ENCODE measurements around the gene OR1I1. TPM values are rescaled to one million over a fixed set of nuclear protein-coding genes. Genes with fewer than 3 reads are reported as not detected.

OR1I1 gene
- total RNA-seq, 1 donor from 2014 or later, result not detected

DNA sequence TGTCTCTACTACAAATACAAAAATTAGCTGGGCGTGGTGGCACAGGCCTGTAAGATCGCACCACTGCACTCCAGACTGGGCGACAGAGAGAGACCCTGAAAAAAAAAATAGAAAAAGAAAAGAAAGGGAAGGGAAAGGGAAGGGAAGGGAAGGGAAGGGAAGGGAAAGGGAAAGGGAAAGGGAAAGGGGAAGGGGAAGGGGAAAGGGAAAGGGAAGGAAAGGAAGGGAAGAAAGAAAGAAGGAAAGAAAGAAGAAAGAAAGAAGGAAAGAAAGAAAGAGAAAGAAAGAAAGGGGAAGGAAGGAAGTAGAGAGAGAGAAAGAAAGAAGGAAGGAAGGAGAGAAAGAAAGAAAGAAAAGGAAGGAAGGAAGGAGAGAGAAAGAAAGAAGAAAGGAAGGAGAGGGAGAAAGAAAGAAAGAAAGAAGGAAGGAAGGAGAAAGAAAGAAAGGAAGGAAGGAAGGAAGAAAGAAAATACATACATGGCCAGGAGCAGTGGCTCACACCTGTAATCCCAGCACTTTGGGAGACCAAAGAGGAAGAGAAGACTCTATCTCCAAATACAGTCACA lies 17.1 kb downstream of the OR1I1 start:
- DNase-seq, result no peak

DNA sequence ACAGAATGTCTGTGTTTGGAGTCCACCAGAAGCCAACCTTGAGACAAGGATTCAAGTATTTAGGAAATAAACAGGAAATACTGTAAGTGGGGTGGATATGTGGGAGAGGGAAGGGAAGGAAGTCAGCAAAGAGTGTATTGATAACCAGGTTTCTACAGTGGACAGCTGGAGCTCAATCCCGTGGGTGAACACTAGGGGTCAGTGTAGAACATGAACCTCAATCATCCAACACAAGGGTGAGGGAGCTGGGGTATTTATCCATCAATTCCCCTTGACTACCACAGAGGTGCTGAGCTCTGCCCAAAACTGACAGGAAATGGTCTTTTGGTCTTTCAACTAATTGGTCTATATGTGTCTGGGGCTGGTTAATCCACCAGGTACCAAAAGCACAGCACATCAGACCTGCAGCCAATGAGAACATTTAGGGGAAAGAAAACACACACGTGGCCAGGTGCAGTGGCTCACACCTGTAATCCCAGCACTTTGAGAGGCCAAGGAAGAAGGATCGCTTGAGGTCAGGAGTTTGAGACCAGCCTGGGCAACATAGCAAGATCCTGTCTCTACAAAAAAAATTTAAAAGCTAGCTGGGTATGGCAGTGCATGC lies 19.6 kb downstream of the OR1I1 start:
- no peak for DNase-seq

DNA sequence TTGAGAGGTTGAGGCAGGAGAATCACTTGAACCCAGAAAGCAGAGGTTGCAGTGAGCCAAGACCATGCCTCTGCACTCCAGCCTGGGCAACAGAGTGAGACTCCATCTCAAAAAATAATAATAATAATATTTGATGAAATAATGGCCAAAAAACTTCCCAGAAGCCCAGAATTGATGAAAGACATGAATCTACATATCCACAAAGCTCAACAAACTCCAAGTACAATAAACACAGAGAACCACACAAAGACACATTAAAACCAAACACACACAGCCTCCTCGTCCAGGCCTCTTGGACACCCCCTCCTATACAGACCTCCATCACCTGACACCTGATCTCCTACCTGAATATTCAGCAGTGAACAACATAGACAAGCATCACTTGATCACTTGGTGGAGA lies 22.0 kb downstream of the OR1I1 start:
- no peak for DNase-seq

DNA sequence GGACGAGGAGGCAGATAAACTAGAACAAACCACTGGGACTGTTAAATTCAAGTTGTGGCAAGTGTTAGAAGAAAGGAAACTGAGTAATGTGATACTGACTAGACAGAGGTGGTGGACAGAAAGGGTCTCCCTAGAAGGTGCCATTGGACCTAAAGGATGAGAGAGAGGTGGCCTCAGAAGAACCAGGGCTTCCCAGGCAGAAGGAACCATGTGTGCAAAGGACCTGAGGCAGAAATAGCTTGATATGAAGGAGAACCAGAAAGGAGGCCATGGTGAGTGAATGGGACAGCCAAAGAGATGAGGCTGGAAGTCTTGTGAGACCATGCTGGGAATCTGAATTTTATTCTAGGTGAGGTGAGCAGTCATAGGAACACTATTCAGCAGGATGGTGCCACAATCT lies 22.4 kb downstream of the OR1I1 start:
- no peak for DNase-seq

DNA sequence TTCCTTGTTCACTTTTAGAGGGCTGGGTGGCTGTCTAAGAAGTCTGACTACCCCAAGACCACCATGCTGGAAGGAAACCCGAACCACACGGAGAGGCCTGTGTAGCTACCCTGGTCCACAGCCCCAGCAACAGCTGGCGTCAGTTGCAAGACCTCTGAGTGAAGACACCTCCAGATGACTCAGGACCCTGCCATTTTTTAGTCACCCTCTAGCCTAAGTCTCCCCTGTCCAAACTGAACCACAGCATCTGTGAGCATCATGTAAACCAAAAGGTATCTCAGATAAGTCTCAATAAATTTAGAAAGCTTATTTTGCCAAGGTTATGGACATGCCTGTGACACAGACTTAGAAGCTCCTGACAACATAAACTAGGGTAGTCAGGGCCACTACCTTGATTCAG lies 23.0 kb downstream of the OR1I1 start:
- no peak for DNase-seq

DNA sequence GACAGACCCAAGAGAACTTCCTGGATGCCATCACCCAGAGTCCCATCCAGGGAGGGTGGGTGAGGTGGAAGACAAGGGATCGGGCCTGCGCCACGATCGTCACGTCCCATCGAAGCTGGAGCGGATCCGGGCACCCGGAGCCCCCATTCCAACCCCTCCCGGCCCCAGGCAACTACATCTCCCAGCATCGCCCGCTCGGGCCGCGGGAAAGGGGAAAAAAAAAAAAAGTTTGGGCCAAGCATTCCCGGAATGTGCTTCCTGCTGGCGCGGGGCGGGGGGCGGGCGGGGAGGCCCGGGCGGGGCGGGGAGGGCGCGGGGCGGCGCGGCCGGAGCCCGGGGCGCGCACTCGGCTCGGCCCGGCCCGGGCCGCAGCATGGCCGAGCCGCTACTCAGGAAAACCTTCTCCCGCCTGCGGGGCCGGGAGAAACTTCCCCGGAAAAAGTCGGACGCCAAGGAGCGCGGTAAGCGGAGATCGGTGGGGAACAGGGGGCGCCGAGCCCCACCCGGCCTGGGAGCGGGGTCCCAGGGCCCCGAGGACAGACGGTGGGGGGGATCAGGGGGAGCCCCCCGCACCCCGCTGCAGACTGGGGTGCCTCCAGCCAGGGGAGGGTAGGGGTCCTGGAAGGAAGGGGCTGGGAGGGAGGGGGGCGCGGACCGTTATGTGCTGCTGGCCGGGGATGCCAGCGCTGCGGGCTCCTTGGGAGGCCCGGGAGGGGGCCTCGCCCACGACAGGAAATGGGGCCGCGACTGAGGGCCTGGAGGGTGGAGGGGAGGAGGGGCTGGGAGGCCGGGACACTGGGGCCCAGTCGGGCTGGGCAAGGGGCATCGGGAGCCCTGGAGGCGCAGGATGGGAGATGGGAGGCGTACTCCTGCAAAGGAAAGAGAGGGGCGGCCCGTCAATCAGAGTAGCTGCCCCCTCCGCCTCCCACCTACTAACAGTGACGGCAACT lies 25.3 kb downstream of the OR1I1 start, which contains the start of gene SYDE1:
Gene SYDE1, plus strand, starts transcription at position 341 of the 950 bp plus-strand sequence. Its CDS starts 33 bp downstream, at position 374.
- DNase-seq, result peak; percentile 13

DNA sequence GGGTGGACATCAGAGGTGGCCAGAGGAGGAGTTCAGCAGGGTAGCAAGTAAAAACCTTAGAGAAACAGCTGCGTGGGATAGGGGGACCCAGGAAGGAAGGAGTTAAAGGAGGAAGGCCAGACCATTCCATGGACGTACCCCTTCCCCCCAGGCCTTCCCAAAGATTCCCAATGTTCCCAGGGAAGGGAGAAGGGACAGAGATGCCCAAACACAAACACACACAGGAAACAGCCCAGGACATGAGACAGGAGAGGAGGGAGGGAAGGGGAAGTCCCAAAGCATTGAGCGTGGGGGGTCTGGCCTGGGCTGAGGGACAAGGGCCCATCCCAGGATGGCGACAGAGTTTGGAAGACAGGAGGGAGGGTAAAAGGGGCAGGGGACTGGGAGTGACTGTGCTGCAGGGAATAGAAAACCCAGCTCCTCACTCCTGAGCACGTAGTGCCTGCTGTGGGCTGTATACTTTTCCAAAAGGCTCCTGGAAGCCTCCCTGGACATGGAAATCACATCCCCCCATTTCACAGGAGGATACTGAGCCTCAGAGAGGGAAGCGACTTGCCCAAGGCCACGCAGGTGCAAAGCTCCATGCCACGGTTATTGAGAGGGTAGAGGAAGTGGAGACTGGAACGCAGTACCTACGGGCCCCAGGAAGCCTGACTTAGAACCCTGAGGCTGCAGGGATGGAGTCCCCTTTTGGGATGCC lies 26.3 kb downstream of the OR1I1 start:
- no peak for DNase-seq

DNA sequence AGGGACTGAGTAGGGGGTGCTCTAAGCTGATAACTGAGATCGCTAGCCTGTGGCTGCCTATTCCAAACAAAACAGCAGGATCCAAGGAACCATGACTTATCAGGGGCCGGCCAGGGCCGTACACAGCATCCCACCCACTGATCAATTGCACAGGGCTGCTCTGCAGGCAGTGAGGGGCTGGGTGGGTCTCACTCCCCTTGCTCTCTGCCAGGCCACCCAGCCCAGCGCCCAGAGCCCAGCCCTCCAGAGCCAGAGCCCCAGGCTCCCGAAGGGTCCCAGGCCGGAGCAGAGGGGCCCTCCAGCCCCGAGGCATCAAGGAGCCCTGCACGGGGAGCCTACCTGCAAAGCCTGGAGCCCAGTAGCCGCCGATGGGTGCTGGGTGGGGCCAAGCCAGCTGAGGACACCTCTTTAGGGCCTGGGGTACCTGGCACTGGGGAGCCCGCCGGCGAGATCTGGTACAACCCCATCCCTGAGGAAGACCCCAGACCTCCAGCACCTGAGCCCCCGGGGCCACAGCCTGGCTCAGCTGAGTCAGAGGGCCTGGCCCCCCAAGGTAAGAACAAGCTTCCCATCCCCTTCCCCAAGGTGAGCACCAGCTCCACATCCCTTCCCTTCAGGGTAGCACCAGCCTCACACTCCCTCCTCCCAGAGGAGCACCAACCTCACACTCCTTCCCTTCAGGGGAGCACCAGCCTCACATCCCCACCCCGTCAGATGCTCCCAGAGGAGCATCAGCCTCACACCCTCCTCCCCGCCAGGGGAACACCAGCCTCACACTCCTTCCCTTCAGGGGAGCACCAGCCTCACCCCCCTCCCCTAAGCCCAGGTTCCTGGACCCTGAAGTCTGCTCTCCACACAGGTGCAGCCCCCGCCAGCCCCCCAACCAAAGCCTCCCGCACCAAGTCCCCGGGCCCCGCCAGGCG lies 27.1 kb downstream of the OR1I1 start:
- no peak for DNase-seq

DNA sequence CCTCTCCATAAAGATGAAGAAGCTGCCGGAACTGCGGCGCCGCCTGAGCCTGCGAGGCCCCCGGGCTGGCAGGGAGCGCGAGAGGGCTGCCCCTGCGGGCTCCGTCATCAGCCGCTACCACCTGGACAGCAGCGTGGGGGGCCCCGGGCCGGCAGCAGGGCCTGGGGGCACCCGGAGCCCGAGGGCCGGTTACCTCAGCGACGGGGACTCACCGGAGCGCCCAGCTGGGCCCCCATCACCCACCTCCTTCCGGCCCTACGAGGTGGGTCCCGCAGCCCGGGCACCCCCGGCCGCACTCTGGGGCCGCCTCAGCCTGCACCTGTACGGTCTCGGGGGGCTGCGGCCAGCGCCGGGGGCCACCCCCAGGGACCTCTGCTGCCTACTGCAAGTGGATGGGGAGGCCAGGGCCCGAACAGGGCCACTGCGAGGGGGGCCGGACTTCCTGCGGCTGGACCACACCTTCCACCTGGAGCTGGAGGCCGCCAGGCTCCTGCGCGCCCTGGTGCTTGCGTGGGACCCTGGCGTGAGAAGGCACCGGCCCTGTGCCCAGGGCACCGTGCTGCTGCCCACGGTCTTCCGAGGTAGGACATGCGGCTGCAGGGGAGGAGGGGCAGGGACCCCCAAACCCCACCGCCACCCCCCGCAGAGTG lies 27.9 kb downstream of the OR1I1 start:
- DNase-seq, result no peak

DNA sequence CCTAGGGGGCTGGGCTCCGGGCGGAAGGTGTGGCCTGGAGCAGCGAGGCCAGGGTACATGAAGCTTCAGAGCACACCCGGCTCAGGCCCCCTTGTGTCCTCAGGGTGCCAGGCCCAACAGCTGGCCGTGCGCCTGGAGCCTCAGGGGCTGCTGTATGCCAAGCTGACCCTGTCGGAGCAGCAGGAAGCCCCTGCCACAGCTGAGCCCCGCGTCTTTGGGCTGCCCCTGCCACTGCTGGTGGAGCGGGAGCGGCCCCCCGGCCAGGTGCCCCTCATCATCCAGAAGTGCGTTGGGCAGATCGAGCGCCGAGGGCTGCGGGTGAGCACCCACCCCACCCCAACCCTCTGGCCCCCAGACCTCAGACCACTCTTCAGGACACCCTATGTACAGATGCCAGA lies 28.4 kb downstream of the OR1I1 start:
- no peak for DNase-seq

DNA sequence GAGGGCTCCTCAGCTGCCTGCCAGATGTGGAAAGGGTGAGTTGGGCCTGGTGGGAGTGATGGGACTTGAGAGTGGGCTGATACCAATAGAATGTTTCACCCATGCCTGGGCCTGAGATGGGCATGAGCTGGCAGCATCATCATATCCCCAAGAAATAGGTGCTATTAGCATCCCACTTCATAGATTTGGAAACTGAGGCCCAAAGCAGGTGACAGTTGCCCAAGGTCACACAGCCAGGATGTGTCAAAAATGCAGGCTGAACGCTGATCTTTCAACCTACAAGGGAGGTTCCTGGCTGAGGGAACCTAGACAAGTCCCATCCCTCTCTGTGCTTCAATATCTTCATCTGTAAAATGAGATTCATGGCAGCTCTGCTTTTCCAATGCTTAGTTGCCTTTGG lies 29.7 kb downstream of the OR1I1 start:
- DNase-seq, result no peak

DNA sequence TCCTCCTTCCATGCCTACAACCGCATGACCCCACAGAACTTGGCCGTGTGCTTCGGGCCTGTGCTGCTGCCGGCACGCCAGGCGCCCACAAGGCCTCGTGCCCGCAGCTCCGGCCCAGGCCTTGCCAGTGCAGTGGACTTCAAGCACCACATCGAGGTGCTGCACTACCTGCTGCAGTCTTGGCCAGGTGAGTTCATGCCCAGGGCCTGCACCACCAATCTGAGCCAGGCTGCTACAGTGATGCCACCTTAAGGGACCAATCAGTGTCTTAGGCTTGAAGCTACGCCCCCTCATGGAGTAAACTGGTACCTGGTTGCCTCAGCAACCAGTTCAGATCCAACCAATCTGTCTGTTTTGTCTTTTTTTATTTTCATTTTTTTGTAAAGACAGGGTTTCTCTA lies 30.4 kb downstream of the OR1I1 start:
- DNase-seq, result no peak

DNA sequence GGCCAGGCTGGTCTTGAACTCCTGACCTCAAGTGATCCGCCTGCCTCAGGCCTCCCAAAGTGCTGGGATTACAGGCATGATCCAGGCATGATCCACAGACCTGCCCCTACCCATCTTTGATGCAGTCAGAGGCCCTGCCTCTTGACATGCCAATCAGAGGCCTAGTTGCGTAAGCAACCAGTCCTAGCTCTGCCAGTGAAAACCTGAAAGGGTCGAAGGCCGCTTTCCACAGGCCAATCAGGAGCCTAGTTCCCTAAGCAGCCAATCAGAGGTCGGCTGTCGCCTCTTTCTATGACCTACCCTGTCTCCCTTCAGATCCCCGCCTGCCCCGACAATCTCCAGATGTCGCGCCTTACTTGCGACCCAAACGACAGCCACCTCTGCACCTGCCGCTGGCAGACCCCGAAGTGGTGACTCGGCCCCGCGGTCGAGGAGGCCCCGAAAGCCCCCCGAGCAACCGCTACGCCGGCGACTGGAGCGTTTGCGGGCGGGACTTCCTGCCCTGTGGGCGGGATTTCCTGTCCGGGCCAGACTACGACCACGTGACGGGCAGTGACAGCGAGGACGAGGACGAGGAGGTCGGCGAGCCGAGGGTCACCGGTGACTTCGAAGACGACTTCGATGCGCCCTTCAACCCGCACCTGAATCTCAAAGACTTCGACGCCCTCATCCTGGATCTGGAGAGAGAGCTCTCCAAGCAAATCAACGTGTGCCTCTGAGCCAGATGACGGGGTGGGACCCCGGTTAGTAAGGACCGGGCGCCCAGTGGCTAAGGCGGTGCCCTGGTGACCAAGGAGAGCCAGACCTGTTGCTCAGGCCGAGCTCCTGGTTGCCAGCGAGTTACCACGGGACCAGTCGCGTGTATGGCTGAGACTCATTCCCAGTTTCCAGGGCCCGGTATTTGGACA lies 31.5 kb downstream of the OR1I1 start:
- DNase-seq, result no peak

DNA sequence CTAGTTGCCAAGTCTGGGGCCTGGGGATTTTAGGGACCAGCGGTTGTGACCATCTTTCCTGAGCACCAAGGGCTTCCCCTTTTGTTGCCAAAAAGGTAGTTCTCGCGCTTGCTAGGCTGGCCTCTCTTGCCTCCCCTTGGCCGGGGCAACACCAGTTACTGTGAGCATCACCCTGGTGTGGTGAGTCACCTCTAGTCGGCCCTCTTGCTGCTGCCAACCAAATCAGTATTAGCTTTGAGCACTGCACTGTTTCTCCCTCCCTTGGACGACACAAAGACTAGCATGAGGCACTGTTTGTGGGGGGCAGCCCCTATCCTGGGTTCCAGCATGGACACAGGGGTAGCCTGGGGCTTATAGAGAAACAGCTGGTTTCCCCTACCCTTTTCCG lies 32.1 kb downstream of the OR1I1 start:
- DNase-seq, result no peak

DNA sequence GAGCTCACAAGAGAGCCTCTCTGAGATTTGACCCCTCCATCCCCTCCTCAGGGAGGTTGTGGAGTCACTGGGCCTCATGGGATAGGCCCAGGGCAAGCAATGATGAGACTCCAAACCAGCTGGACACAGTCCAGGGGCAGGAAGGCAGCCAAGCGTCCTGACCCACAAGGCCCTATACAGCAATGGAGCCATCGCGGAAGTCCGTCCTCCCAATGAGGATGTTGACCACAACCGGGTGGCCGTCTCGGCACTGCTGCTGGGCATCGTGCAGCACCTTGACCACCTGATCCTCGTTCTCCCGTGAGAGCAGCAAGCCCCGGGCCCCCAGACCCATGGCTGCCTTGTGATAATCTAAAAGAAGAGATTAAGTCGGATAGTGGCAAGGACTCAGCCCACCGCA lies 33.1 kb downstream of the OR1I1 start:
- DNase-seq, result peak; percentile 15

DNA sequence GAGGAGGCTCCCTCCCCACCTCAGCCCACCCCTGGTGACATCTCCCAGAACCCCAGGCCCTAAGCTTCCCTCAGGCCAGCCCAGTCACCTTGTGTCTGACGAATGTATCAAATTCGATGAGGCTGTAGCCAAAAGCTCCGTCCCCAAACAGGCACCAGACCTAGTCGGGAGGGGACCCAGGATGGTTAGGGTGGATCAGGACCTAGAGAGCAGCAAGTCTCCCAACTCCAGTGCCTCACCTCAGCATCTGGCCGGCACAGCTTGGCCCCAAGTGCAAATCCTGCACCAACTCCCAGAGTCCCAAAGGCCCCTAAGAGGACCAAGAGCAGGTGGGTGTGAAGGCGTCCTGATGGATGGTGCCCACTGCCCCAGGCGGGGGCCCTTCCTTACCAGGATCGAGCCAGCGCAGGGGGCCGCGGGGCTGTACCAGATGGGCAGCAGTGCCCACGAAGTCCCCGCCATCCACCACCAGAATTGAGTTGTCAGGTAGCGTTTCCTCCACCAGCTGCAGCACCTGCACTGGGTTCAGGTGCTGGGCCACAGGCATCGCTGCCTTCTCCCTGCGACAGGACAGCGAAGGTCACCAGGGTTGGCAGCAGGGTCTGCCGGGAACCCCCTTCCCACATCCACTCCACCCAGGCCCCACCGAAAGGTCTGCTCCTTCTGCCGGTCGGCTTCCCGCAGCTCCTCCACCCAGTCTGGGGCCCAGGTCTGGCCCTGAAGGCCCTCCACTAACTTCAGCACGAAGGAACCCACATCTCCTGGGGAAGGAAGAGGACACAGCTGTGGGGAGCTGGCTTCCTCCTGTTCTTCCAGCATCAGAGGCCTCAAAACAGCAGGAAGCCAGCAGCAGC lies 34.0 kb downstream of the OR1I1 start:
- DNase-seq, result no peak

DNA sequence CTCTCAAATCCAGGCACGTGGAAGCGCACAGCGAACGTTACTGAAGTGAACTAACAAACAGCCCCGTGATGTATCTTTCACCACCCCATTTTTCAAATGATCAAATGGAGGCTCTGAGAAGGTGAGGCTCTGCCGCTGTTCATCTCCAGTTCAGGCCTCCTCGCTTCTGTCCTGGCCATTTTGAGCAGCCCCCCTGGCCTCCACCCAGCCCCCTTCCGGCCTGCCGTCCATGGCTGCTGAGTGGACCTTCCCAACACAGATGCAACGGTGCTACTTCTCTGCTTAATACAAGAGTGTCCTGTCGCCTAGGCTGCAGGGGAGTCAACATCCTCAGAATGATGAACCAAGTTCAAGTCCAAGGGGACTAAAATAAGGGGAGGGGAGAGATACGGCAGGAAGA lies 34.8 kb downstream of the OR1I1 start:
- no peak for DNase-seq

DNA sequence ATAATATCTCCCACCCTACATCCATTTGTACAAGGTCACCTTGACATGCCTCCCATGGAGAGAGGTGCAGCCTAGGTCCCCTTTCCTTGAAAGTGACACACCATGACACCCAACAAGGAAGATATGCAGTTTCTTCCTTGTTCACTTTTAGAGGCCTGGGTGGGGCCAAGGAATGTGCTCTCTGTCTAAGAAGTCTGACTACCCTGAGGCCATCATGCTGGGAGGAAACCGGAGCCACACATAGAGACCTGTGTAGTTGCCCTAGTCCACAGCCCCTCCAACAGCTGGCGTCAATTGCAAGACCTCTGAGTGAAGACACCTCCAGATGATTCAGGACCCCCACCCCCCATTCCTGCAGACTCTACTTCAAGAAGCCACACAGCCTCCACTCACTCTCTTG lies 36.2 kb downstream of the OR1I1 start:
- DNase-seq, result no peak
